Fibroblast of lung (primary cell): ENCODE measurements around the gene KCNIP1.

ENCODE experiments used
- EZH2 ChIP-seq: IDR thresholded peaks from 2 replicates; pipeline ENCODE4 v1.5.1; 2012; ENCODE audit warnings: low read length, control low read depth, mild to moderate bottlenecking; ENCODE audit errors: missing control alignments
- TF ChIP-seq, protein P1 (sequence below), 2 donors: IDR thresholded peaks in 1 of 2; conservative IDR thresholded peaks in 1 of 2; 1 replicate in 1 of 2; 2 replicates in 1 of 2; pipeline ENCODE4 v1.5.1; 2011 to 2012; ENCODE audit warnings: low read length in 2 of 2, control low read depth in 1 of 2, inconsistent platforms in 1 of 2, low read depth in 1 of 2, mild to moderate bottlenecking in 1 of 2

DNA sequence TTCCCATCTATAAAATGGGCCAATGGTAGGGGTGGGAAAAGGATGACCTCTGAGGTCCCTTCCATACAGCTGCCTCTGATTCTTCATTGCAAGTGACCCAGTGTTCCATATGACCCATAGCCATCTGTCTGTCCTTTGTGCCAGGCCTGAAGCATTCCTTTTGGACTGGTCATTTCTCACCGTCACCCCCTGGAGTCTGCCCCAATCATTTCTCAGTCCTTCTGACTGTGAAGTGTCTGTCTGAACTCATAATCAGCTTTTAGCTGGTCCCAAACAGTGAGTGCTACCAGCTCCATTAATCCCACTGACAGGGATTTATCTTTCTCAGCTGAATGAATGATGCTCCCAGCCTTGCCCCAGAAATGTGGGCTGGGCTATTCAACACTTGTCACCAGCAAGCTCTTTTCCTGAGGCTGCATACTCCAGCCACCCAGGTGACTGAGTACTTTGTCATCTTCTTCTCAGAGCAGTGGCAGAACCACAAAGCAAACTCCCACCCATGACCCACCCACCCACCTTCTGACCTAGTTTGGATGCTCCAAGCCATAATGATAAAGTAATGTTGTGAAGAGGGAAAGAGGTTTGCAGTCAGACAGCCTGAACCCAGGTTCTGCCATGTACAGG is 37.4 kb downstream of the KCNIP1 start:
- TF ChIP-seq, protein P1, sequence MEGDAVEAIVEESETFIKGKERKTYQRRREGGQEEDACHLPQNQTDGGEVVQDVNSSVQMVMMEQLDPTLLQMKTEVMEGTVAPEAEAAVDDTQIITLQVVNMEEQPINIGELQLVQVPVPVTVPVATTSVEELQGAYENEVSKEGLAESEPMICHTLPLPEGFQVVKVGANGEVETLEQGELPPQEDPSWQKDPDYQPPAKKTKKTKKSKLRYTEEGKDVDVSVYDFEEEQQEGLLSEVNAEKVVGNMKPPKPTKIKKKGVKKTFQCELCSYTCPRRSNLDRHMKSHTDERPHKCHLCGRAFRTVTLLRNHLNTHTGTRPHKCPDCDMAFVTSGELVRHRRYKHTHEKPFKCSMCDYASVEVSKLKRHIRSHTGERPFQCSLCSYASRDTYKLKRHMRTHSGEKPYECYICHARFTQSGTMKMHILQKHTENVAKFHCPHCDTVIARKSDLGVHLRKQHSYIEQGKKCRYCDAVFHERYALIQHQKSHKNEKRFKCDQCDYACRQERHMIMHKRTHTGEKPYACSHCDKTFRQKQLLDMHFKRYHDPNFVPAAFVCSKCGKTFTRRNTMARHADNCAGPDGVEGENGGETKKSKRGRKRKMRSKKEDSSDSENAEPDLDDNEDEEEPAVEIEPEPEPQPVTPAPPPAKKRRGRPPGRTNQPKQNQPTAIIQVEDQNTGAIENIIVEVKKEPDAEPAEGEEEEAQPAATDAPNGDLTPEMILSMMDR (conservative IDR thresholded peaks at IDR 0.05 in 1 of 2, IDR thresholded peaks at IDR 0.05 in 1 of 2; ENCODE audit: low read depth in 1 of 2, low read length in 2 of 2), result no peak
- no peak for TF ChIP-seq EZH2
